ENCODE data around the gene CELF6.

CELF6 gene

DNA sequence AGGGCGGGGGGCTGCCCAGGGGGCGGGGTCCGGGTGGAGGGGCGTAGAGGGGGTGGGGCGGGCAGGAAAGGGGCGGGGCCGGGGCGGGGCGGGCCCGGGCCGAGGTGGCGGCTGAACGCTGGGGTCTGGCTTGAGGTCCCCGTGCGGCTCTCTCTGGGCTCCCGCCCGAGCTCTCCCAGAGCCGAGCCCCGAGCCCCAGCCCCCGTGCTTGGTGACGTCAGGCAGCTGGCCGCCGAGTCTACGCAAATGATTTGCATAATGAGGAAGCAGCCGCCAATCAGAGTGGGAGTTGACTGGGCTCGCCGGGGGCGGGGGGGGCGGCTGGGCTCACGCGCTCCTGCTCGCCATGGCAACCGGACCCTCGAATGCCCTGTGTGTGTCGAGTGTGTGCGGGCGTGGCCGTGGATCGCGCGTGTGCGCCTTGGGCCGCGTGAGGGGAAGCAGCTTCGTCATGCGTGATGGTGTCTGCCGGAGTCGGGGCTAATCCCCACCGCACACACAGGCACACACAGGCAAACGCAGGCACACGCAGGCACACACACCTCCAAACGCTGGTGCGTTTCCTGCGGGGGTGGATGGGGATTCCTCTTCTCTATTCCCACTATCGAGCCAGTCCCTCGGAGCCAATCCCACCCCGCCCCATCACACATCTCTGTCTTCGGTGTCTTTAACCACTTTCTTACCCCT, at the start of gene CELF6:
Gene CELF6 (minus strand): TSS at position 173 of the 687 bp plus-strand sequence. CDS start 283 bp downstream, outside the sequence.
- DNase-seq: peak; percentile 87

DNA sequence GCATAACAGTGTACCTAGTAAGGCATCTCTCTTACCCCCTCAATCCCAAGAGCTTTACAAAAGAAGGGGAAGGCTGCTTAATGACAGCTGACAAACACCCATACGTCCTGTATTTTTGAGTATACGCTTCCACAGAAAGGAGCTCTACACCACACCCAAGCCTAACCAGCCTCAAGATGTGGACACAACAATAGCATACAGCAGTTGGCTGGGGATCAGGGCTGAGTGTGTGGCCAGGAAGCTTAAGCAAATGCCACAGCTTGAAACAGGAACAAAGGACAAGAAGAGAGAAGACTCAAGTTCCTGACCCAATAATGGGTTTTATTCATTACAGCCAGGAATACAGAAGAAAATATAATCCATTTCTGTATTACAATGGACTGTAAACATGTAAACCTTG, 48.9 kb upstream of the CELF6 start:
- no peak for DNase-seq

DNA sequence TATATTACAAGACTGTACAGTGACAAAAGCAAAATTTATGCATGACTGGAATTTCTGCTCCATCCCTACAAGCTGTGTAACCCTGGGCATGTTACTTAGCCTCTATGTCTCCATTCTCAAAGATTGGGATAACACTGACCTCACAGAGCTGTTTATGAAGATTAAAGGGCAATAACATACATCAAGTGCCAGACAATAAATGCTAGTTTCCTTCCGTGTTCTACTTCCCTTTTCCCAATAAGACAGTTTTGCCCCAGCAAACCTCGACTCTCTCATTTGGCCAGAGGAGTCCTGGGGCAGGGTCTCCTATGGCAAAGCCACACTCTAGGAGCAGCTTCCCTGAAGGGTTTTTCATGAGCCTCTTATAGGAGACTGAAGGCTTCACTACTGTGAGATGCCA, 48.4 kb upstream of the CELF6 start:
- no peak for DNase-seq

DNA sequence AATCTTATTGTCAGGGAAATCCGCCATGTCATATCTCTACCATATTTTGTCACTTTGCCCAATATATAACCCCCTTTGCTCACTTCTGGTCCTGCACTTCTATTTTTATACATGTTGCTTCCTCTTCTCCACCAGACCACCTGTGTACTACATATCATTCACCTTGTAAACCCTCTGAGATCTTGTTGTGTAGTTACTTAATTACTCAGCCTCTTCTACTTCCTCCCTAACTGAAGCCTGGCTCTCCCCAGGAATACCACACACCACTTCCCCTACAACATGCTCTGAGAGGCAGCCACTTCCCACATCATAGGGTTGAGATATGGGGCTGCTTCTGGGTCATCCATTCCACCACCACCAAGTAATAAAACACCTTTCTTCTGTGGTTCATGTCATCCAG, 45.9 kb upstream of the CELF6 start:
- peak; percentile 28 for DNase-seq

DNA sequence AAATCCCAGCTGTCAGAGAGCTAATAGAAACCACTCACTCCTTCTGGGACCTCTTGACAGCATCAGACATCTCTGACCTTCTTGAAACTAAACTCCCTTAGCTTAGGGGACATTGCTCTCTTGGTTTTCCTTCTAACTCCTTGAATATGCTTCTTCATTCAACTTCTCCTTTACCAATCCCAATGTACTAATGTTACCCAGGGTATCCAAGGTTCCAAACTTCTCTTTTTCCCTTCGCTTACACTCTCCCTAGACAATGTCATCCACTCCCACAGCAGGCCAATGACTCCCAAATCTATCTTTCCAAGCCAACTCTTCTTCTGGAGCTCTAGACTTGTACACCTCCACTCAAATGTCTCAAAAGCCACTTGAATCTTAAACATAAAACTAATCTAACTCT, 41.2 kb upstream of the CELF6 start:
- no peak for DNase-seq

DNA sequence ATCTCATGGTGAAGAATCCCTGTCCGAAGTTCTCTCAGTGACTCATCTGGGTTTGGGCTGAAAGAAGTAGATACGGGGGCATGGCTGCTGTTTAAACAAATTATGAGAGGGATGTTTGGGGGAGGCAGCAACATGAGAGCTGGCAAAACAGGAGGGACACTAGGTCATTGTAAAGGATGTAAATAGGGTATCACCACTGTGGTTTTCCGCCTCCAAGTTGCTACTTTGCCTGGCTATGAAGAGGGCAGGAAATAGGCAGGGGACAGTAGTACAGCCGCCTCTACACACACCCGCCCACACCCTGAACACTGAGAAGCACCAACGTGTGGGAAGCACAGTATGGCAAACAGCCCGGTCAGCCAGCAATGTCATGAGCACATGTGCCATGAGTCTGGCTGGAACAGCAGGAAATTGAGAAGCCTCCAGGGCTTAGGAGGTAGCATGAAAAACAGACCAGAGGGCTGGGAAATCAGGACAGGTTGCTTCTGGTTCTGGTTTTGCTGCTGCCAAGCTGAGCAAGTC, 38.8 kb upstream of the CELF6 start:
- DNase-seq: no peak

DNA sequence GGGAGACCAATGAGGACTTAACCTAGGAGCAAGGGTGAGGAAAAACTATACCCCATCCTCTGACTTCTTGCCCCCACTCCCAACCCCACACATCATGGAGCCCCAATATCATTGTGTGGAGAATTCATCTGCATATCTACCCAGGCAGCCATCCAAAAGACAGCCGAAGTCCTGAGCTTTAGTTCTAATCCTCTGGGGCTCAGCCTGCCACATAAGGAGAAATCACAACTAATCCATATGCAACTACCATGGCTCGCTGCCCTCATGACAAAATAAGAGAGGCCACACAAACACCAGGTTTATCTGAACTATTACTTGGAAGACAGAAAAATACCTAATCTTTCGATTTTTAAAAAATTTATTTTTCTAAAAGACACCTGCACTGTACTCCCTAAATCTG, 38.2 kb upstream of the CELF6 start:
- DNase-seq: no peak

DNA sequence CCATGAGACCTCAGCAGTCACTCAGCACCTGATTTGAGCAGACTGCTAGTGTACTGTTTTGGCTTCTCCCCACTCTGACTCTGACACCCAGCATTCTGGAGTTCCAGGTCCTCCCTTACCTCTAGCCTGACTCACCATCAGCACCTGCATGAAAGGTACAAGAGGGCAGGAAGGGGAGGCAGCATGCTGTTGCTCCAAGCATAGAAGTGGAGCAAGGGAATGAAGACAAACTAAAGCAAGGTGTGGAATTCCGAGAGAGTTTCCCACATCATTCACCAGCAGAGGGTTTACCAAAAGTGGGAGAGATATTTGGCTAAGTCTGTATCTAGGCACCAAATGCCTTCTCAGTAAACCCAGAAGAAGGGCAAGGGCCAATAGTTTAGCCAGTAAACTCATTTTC, 34.5 kb upstream of the CELF6 start:
- no peak for DNase-seq

DNA sequence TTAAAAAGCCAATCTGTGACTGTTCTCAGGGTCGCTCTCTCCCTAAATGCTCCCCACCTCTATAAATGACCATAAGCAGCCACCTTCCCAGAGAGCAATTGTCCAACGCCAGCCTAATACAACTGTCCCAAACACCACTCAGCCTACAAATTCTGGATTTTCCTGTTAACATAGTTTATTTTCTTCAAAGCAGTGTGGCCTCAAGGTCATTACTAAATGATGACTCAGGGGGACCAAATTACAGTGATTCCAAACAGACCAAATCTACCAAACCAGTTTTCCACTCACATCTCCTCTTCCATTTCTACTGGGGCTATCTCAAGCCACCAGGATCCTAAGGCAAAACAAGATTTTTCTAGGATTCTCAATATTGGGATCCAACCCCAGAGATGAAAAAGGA, 33.3 kb upstream of the CELF6 start:
- DNase-seq: no peak

DNA sequence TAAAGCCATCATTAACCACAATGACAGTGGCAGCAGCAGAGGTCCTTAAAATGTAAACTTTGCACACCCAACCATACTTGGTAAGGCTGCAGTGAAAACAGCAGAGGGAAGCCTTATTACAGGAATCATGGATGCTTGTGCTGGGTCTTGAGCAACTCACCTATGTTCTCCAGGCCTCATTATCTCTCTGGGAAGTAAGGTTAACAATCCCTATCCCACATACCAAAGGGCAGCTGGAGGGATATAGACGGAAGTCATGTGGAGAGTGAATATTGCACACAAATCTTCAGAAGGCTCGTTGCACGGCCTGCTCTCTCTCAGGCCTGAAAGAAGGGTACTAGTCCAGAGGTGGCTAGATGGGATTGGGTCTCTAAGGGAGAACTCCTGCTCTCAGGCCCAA, 25.8 kb upstream of the CELF6 start:
- DNase-seq: no peak

DNA sequence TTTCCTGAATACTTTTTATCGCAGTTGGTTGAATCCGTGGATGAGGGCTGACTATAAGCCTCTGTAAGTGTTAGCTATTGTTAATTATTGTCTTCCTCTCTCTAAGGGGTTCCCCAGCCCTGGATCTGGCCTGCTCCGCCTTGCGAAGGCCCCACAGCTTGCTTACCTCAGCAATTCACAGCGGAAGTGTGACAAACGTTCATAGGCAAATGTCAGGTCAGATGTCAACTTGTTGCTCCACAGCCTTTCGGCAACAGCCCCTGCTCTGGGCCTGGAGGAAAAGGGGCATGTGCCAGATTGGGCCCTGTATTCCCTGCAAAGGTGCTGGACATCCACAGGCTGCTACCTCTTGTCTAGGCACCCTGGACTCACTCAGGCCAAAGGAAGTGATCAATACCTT, 25.3 kb upstream of the CELF6 start:
- DNase-seq: no peak

DNA sequence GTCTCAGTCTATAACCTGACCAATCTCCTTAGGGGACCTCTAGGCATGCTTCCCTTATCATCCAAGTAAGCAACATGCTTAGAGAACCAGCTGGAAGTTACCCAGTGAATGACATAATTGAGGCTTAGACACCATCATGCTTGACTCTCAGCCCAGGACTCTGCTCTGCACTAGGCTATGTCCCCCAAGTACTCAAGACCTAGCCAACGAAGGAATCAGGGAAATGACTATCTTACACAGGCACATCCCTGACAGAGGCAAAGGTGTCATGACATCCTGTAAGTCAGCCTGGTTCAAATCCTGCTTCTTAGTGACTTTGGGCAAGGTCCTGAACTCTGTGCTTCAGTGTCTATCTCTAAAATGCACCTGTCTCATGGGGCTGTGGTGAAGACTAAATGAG, 24.6 kb upstream of the CELF6 start:
- no peak for DNase-seq

DNA sequence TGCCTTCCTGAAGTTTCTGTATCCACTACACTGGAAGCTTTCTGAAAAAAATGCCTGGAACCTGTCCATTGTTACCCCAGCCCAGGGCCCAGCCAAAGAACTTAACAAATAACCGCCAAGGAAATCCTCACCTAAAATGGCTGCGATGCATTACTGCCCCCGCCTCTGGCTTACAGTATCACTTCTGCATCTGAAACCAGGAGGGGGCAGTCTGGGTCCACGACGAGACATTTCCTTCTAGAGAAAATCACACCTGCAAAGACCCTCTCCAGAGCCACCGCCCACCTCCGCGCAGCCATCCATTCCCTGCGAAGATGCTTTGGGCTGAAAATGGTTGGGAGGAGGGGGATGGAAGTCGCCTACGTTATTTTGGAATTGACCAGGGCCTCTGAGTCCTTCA, 22.4 kb upstream of the CELF6 start:
- DNase-seq: peak; percentile 42

DNA sequence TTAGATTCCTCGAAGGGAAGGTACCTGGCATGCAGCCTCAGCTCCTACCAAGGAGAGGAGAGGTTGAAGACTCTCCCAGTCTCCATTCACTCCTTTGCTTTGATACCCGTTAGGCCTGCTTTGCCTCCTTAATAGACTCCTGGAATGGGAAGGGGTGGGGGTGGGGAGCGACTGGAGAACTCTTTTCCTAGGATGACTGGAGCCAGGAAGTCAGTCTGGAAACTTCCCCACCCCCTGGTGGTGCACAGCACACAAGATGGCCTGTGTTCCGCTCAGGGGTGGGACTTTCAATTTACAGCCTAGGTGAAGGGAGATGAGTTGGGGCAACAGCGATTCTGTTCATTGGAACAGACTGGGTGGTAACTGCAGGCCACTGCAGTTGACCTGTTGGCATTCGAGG, 21.4 kb upstream of the CELF6 start:
- no peak for DNase-seq

DNA sequence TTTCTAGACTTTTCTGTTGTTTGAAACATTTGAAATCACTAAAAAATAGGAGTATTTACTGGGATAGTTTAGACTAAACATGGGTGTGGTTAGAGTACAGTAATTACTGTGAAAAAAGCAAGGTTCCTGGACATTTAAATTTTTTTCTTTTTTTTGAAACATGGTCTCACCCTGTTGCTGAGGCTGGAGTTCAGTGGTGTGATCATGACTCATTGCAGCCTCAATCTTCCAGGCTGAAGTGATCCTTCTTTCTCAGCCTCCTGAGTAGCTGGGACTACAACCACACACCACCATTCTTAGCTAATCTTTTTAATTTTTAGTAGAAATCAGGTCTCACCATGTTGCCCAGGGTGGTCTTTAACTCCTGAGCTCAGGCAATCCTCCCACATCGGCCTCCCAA, 20.4 kb upstream of the CELF6 start:
- DNase-seq: no peak

DNA sequence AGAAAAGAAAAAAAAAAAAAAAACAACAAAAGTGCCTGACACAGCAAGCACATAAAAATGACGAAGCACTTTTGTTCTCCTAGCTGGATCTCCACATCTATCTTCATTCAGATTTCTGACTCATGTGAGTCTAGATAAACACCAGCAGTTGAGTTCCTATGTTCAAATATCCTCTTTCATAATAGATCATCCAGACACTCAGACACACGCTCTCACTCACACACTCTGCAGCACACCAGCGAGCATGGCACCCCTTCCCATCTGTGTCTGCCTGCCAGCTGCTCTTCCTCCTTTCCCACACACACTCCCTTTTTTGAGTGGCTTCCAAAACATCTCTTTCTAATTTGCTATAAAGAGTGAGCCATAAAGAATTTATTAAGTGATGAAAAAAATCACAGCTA, 19.8 kb upstream of the CELF6 start:
- DNase-seq: no peak

DNA sequence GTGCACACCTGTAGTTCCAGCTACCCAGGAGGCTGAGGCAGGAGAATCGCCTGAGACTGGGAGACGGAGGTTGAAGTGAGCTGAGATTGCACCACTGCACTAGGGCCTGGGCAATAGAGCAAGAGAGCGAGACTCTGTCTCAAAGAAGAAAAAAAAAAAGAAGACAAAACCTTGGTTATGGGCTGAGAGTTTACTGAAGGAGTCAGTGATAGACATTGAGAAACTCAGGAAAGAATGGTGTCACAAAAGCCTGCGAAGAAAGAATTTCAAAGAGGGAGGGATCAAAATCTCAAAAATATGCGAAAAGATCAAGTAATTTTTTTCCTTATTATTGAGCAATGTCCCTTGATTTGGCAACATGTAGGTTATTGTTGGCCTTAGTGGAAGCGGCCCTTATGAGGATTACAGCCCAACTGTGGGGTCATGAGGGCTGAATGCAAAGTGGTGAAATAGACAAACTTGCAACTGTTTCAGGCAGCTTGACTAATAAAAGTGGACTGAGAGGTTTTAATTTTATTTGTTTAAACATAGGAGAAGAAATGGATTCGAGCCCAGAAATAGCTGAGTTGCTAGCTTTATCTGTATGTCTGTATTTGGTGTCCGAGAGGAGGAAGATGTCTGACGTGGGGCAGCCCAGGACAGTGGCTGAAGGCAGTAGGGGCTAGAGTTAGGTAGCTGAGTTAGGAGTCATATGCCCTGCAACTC, 18.8 kb upstream of the CELF6 start:
- DNase-seq: no peak

DNA sequence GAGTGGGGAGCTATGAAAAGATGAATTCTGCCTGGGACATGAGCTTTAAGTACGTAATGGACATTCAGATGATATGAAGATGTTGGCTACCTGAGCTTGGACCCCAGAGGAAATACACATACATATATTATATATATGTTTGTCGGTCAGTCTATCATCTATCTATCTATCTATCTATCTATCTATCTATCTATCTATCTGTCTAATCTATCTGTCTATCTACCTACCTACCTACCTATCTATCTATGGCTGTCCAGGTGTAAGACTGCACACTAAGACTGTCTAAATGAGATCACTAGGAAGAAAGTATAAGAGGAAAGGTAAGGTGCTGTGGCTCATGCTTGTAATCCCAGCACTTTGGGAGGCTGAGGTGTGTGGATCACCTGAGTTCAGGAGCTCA, 18.2 kb upstream of the CELF6 start:
- no peak for DNase-seq

DNA sequence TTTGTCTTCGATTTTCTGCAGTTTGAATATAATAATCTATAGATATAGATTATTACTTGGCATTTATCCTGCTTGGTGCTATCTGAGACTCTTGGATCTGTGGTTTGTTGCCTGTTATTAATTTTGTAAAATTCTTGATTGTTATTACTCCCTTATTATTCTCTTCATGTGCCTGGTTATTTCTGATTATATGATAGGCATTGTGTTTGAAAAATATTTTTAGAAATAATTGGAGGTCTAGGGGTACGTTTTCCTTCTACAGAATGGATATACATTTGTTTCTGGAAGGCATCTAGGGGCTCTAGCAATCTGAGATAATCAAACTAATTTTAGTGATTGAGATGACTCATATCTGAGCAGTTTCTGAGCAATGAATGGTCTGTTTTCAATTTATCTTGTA, 14.9 kb upstream of the CELF6 start:
- DNase-seq: no peak

DNA sequence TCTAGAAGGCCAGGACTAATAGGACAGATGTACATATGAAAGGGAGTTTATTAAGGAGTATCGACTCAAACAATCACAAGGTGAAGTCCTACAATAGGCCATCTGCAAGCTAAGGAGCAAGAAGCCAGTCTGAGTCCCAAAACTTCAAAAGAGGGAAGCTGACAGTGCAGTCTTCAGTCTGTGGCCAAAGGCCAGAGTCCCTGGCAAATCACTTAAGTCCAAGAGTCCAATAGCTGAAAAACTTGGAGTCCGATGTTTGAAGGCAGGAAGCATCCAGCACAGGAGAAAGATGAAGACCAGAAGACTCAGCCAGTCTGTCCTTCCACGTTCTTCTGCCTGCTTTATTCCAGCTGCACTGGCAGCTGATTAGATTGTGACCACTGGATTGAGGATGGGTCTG, 11.1 kb upstream of the CELF6 start:
- no peak for DNase-seq

DNA sequence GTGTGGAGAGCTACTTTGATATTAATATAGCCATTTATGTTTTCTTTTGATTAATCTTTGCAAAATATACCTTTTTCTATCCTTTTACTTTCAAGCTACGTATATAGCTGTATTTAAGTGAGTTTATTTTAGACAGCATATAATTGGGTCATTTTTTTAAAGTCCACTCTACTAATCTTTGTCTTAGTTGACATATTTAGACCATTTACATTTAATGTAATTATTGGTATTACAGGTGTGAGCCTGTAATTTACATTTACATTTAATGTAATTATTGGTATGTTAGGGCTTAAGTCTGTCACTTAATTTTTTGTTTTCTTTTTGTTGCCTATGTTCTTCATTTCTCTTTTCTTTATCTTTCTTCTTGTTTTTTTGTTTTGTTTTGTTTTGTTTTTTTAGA, 3.8 kb upstream of the CELF6 start:
- DNase-seq: no peak

DNA sequence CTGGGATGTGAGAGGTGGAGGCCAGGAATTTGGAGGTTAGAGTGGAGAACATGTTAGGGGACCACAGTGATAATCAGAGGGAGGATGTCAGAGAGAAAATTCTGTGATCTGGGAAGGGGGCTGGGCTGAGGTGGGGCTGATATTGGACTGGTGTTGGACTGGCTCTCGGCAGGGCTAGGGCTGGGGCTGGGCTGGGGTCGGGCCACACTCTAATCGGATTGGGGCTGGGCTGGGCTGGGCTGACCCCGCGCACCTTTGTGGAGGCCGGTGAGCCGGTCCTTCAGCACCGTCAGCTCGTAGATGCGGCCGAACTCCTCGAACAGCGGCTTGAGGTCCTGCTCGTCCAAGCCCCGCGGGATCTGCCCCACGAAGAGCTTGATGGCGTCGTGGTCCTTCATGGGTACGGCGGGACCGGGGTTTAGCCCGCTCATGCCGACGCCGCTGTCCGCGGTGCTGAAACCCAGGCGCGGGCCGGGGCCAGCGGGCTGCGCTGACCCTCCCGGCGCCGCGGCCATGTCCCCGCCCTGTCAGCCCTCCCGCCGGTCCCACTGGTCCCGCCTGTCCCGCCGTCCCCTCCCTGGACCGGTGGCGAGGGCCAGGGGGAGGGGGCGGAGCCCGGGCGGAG, 485 bp downstream of the CELF6 start:
- peak; percentile 50 for DNase-seq

DNA sequence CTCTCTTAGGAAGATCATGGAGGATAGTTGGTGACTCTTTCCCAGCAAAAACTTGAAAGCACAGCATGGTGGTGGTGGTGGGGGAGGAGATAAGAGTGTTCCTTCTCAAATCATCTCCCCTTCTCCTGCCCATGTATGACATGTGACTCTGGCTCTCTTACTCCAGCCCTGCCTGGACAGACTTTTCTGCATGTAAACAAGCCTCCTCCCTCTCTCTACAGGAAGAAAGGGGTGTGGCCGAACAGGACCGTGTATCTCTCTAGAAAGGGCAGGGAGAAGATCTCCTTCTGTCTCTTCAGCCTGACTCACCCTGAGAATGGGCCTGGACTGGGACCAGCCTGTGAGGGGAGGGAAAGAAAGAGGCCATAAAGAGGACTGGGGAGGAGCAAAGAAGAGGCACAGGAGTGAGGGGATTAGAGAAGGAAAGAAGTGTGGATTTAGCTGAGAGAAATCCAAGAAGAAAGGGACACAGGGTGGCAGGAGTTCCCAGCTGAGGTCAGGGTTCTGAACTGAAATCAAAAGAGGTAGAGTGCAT, 1.5 kb downstream of the CELF6 start:
- DNase-seq: no peak

All from CD4-positive, alpha-beta T cell treated with Interleukin-10 for 1 hour (primary cell).